ENCODE results near the gene B3GNT7. TPM values are rescaled to one million over a fixed set of nuclear protein-coding genes. Genes with fewer than 3 reads are reported as not detected.
"Not testable (repeated sequence)": the region's sequence is repeated elsewhere in the genome, so short reads cannot be mapped to it uniquely, and the experiment has no call there.

Gene B3GNT7
- total RNA-seq, 1 donor from 2014 or later = 0.90 TPM

GRCh38 chr2:231405601-231406367 lies 10.3 kb downstream of the B3GNT7 start:
- not testable (repeated sequence) for H3K27ac ChIP-seq, H3K27ac Mint-ChIP-seq

GRCh38 chr2:231407686-231408085 lies 12.2 kb downstream of the B3GNT7 start:
- H3K4me2 ChIP-seq; H4K20me1 ChIP-seq (ENCODE audit: low read depth); H3K4me1 Mint-ChIP-seq; H3K36me3 ChIP-seq; DNase-seq (ENCODE audit: low spot score); H3K4me1 ChIP-seq; H3K9me3 ChIP-seq (ENCODE audit: low read depth); H3K4me3 ChIP-seq; H3K27ac Mint-ChIP-seq; H3K4me3 Mint-ChIP-seq; H3K27ac ChIP-seq; H3K36me3 Mint-ChIP-seq; H3K9me3 Mint-ChIP-seq; H3K79me2 ChIP-seq (ENCODE audit: low read depth); H3K27me3 Mint-ChIP-seq (ENCODE audit: insufficient read depth, low read depth); H2AFZ ChIP-seq (replicated peaks); H3K9ac ChIP-seq: not testable (repeated sequence)
- Histone ChIP-seq H3K27me3 (peaks cover 11% of the 10 kb centered on the region), H3F3A (ENCODE audit: low read depth) (peaks cover 22% of the 10 kb centered on the region)

More at GRCh38 chr2:231405601-231406367, 10.3 kb downstream of the B3GNT7 start:
- Mint-ChIP-seq H3K4me1 (peaks cover 14% of the 10 kb centered on the region), H3K4me3 (peak overlapping the region; percentile 67), H3K27me3 (ENCODE audit: insufficient read depth, low read depth) (peaks cover 14% of the 10 kb centered on the region)
- H3K9me3 ChIP-seq (ENCODE audit: low read depth); H4K20me1 ChIP-seq (ENCODE audit: low read depth); H3K27me3 ChIP-seq; DNase-seq (ENCODE audit: low spot score); H3K36me3 Mint-ChIP-seq; H3K9me3 Mint-ChIP-seq; H3K4me3 ChIP-seq; H3K4me2 ChIP-seq; H3K36me3 ChIP-seq; H3K79me2 ChIP-seq (ENCODE audit: low read depth); H3K9ac ChIP-seq; H2AFZ ChIP-seq (replicated peaks): not testable (repeated sequence)
- H3K4me1 ChIP-seq = peaks cover 15% of the 10 kb centered on the region
- H3F3A ChIP-seq (ENCODE audit: low read depth) = peaks cover 17% of the 10 kb centered on the region
- peak; percentile 63 for TF ChIP-seq CTCF (IDR thresholded peaks at IDR 0.05)

- H3K27me3 Mint-ChIP-seq (ENCODE audit: insufficient read depth, low read depth); H3K9me3 Mint-ChIP-seq; H3K27ac ChIP-seq; DNase-seq (ENCODE audit: low spot score); H3K9ac ChIP-seq; H3K4me1 Mint-ChIP-seq; H3K27ac Mint-ChIP-seq; H3K79me2 ChIP-seq (ENCODE audit: low read depth); H3K36me3 Mint-ChIP-seq; H4K20me1 ChIP-seq (ENCODE audit: low read depth); H3K4me3 Mint-ChIP-seq; H3K9me3 ChIP-seq (ENCODE audit: low read depth); H2AFZ ChIP-seq (replicated peaks); H3K4me1 ChIP-seq; H3K4me2 ChIP-seq; H3K36me3 ChIP-seq; H3K4me3 ChIP-seq: not testable (repeated sequence)
- H3K27me3 ChIP-seq = peaks cover 11% of the 10 kb centered on the region
- peaks cover 22% of the 10 kb centered on the region for H3F3A ChIP-seq (ENCODE audit: low read depth)
Measured at GRCh38 chr2:231408304-231408703, 12.8 kb downstream of the B3GNT7 start.

- peaks cover 22% of the 10 kb centered on the region for H3F3A ChIP-seq (ENCODE audit: low read depth)
- TF ChIP-seq EZH2phosphoT487 (IDR thresholded peaks at IDR 0.05) = no peak
- TF ChIP-seq CTCF (IDR thresholded peaks at IDR 0.05) = no peak
- no peak for TF ChIP-seq EZH2 (IDR thresholded peaks at IDR 0.05)
- H3K4me1 Mint-ChIP-seq = peaks cover 11% of the 10 kb centered on the region
Measured at GRCh38 chr2:231409776-231410175, 14.3 kb downstream of the B3GNT7 start.

More at GRCh38 chr2:231409776-231410175, 14.3 kb downstream of the B3GNT7 start:
- no peak for DNase-seq (ENCODE audit: low spot score)
- Mint-ChIP-seq H3K27ac (no peak overlapping the region), H3K4me3 (no peak overlapping the region), H3K36me3 (no peaks in the 10 kb centered on the region), H3K27me3 (ENCODE audit: insufficient read depth, low read depth) (peaks cover 7% of the 10 kb centered on the region), H3K9me3 (peaks cover 10% of the 10 kb centered on the region)
- Histone ChIP-seq H3K4me3 (no peak overlapping the region), H3K79me2 (ENCODE audit: low read depth) (no peaks in the 10 kb centered on the region), H3K4me1 (peaks cover 10% of the 10 kb centered on the region), H4K20me1 (ENCODE audit: low read depth) (no peaks in the 10 kb centered on the region), H3K27me3 (peaks cover 11% of the 10 kb centered on the region), H3K9me3 (ENCODE audit: low read depth) (no peaks in the 10 kb centered on the region), H2AFZ (replicated peaks) (no peak overlapping the region), H3K9ac (no peak overlapping the region), H3K4me2 (no peak overlapping the region), H3K36me3 (no peaks in the 10 kb centered on the region), H3K27ac (no peak overlapping the region)

All from neural progenitor cell (in vitro differentiated cells).